Measurements from ENCODE around the gene ARFGEF2.

DNA sequence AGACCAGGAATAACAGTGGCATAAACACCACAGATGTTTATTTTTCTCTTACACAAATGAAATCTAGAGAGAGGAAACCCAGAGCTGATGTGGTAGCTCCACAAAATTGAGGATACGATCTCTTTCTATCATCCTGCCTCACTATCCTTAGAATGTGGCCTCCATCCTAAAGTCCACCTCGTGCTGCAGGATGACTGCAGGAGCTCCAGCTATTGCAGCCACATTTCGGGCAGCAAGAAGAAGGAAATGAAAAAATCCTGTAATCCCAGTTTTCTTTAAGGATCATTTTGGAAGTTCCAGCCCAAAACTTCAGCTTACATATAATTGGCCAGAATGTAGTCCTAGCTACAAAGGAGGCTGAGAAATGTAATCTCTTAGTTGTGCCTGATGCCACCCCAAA is 41.2 kb upstream of the ARFGEF2 start:
- TF ChIP-seq, protein P1, sequence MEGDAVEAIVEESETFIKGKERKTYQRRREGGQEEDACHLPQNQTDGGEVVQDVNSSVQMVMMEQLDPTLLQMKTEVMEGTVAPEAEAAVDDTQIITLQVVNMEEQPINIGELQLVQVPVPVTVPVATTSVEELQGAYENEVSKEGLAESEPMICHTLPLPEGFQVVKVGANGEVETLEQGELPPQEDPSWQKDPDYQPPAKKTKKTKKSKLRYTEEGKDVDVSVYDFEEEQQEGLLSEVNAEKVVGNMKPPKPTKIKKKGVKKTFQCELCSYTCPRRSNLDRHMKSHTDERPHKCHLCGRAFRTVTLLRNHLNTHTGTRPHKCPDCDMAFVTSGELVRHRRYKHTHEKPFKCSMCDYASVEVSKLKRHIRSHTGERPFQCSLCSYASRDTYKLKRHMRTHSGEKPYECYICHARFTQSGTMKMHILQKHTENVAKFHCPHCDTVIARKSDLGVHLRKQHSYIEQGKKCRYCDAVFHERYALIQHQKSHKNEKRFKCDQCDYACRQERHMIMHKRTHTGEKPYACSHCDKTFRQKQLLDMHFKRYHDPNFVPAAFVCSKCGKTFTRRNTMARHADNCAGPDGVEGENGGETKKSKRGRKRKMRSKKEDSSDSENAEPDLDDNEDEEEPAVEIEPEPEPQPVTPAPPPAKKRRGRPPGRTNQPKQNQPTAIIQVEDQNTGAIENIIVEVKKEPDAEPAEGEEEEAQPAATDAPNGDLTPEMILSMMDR (IDR thresholded peaks at IDR 0.05) = no peak
- no peak for TF ChIP-seq POLR2A (IDR thresholded peaks at IDR 0.05)
